Cardiac fibroblast (primary cell): ENCODE results near the gene TGDS.

ENCODE experiments used
- DNase-seq, 2 donors: peaks; one replicate each; pipeline versions ENCODE4 v3.0.0 to v3.0.0-alpha.2; 2010; ENCODE audit warnings: low read depth in 2 of 2
- H3K4me3 ChIP-seq, 2 donors: replicated peaks in 1 of 2; 1 replicate in 1 of 2; 2 replicates in 1 of 2; pipeline ENCODE4 v1.5.1; 2011; ENCODE audit warnings: low read depth in 2 of 2, low read length in 2 of 2, mild to moderate bottlenecking in 2 of 2, moderate library complexity in 1 of 2
- CTCF ChIP-seq: IDR thresholded peaks from one replicate; pipeline ENCODE4 v1.5.1; 2011; ENCODE audit warnings: low read depth, mild to moderate bottlenecking, low read length, inconsistent platforms

Gene TGDS

GRCh38 chr13:94567581-94567980 is 28.4 kb downstream of the TGDS start:
- TF ChIP-seq CTCF: no peak
- no peak overlapping the region for H3K4me3 ChIP-seq
- DNase-seq: no peak

- H3K4me3 ChIP-seq: no peak overlapping the region
- TF ChIP-seq CTCF: no peak
- DNase-seq: no peak
These were observed 34.8 kb downstream of the TGDS start for GRCh38 chr13:94561126-94561525.

- DNase-seq: no peak
- no peak for TF ChIP-seq CTCF
- no peak overlapping the region for H3K4me3 ChIP-seq
These were observed 35.8 kb downstream of the TGDS start for GRCh38 chr13:94560116-94560515.

GRCh38 chr13:94559222-94559795 is 36.6 kb downstream of the TGDS start:
- no peak for DNase-seq
- H3K4me3 ChIP-seq: no peak overlapping the region
- no peak for TF ChIP-seq CTCF

- TF ChIP-seq CTCF: no peak
- DNase-seq: no peak
- no peak overlapping the region for H3K4me3 ChIP-seq
These were observed 37.2 kb downstream of the TGDS start for GRCh38 chr13:94558716-94559115.

DNA sequence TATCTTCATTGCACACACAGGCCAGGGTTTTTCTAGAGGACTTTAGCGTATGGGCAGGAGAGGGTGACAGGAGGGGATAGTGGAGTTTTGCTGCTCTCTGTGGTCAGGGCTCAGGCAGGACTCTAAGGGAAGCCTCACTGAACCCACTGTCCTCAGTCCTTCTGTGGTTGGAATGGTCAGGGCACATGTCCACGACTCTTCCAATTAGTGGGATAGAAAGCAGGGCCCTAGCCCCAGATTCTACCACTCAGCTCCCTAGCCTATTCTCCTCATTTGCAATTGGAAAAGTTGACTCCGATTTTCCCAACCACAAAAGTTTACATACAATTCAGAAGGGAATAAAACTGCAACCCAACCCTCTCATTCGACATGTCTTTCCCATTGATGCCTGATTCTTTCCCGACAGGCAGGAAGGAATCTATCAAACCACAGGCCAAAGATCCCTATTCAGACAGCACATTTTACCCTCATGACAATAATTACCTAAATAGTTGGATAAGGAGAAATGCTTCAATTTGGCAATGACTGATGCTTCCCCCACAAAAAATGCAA is 38.2 kb downstream of the TGDS start:
- H3K4me3 ChIP-seq: no peak overlapping the region
- no peak for TF ChIP-seq CTCF
- DNase-seq: no peak

DNA sequence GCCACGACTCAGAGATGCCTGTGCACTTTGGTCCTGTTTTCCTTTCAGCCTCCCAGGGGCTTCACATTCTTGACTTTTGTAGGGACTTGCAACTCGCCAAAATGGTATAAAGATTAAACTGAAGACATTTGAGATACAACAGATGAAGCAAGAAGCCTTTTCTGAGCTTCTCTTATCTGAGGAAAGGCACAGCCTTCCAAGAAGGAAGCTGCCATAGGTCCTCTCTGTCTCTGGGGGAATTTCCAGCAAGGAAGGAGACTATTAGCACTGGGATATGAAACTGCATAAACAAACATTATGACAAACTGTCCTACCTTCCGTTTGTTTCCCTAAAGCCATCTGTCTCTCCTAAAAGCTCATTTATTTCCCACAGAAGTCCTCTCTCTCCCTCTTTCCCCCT is 39.3 kb downstream of the TGDS start:
- H3K4me3 ChIP-seq: no peak overlapping the region
- TF ChIP-seq CTCF: no peak
- DNase-seq: peak in 1 of 2 donors; percentile 5
